ENCODE results near the gene JAK3. TPM values are rescaled to one million over a fixed set of nuclear protein-coding genes. Genes with fewer than 3 reads are reported as not detected.

JAK3 gene
- total and polyA plus RNA-seq, 2 of the 13 experiments (the other 11 are each of a cell fraction or from before 2014, with no cell fraction given) = 3.4 to 18.6 TPM

GRCh38 chr19:17879466-17879865 lies 31.7 kb upstream of the JAK3 start (continued):
- no peak for TF ChIP-seq FUBP1 (CRISPR knock-in tag; IDR thresholded peaks at IDR 0.05; ENCODE audit: borderline replicate concordance)
- no peak for TF ChIP-seq TCF12 (IDR thresholded peaks at IDR 0.05)
- no peak for TF ChIP-seq TCF12 (CRISPR knock-in tag; IDR thresholded peaks at IDR 0.05)
- TF ChIP-seq ATF7 (IDR thresholded peaks at IDR 0.05) = no peak
- no peak for TF ChIP-seq ATF7 (CRISPR knock-in tag; IDR thresholded peaks at IDR 0.05)

GRCh38 chr19:17877696-17878095 lies 29.9 kb upstream of the JAK3 start:
- no peak for DNase-seq (ENCODE audit: low spot score)
- no peaks in the 10 kb centered on the region for H4K20me1 ChIP-seq (ENCODE audit: insufficient read depth, low read length)
- no peak overlapping the region for H2AFZ ChIP-seq (ENCODE audit: low read length)
- no peaks in the 10 kb centered on the region for H3K9me3 ChIP-seq (ENCODE audit: low read length)
- no peak for FAIRE-seq
- H3K4me1 ChIP-seq (ENCODE audit: insufficient read depth, low read length) = peaks cover 5% of the 10 kb centered on the region
- WGBS (ENCODE audit: low lambda C conversion rate) = 71% methylated on average over 5 of the region's 16 CpGs
- H3K27ac ChIP-seq (ENCODE audit: extremely low read length, insufficient read depth, low read length) = no peak overlapping the region
- no TSS peak for BruUV-seq (replicated peaks)
- POLR2A ChIA-PET = no interaction called here
- H3K79me2 ChIP-seq (ENCODE audit: insufficient read depth, low read length) = no peaks in the 10 kb centered on the region
- no peaks in the 10 kb centered on the region for H3K36me3 ChIP-seq (replicated peaks in 1 of 2; ENCODE audit: control insufficient read depth in 1 of 2, insufficient read depth in 2 of 2, low read length in 2 of 2)
- ATAC-seq = no peak
- H3K9ac ChIP-seq (ENCODE audit: insufficient read depth, low read depth, low read length) = no peak overlapping the region
- no peak overlapping the region for H3K4me2 ChIP-seq (ENCODE audit: low read depth, low read length)
- intact Hi-C loops (cut with micrococcal nuclease; ENCODE audit: unreplicated experiment) = no loop called here
- CTCF ChIA-PET (ENCODE audit: low intra/inter-chr PET ratio, low total read pairs) = no interaction called here
- in situ Hi-C loops (cut with HindIII; ENCODE audit: extremely low pct_ligation_motif_present, low pct_unique_long_range_greater_than_20kb) = no loop called here
- H3K27me3 ChIP-seq (ENCODE audit: control insufficient read depth in 1 of 2, insufficient read depth in 2 of 2, low read length in 2 of 2) = peaks cover 6 to 20% of the 10 kb centered on the region in 2 experiments
- no peak overlapping the region for H3K4me3 ChIP-seq (replicated peaks in 1 of 3; ENCODE audit: insufficient read depth in 1 of 3, low read depth in 2 of 3, low read length in 3 of 3)
- TF ChIP-seq DBP (CRISPR knock-in tag; IDR thresholded peaks at IDR 0.05; ENCODE audit: not compliant biosample characterization) (no peak), BHLHE40 (IDR thresholded peaks at IDR 0.05; ENCODE audit: low read length) (no peak)
